Stimulated activated CD8-positive, alpha-beta memory T cell treated with anti-CD3 and anti-CD28 coated beads, Interleukin-15, amount 100 ng/mL, for 24 hours (primary cell): ENCODE measurements around the gene CXCR4.

Experiments
- DNase-seq: peaks from one replicate; pipeline ENCODE4 v3.0.0-alpha.2; 2020; ENCODE audit warnings: low read depth

CXCR4 gene

GRCh38 chr2:136117909-136118818 lies at the start of gene CXCR4:
CXCR4 (minus strand) TSS chr2:136118149; CDS start chr2:136118060, 89 bp downstream.
- DNase-seq = peak; percentile 63

DNA sequence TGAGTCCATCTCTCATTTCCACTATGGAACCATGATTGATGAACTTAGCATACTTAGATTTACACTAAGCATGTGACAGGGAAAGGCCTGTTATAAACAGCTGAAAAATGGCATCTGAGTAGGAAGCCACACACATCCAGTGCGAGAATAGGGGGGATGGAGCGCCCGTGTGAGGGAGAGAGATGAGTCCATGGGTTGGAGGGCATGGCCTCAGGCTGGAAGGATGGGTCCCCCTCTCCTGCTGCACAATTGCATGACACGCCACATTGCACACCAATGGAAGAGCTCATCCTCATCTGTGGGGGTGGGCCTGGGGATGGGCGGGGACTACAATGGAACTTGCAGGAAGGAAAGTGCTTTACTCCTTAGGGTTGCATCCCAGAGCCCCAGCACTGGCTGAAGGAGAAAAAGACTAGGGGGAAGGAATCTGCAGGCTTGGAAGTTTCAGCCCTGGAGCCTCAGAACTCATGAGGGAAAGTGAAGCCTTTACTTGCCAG lies 46.4 kb upstream of the CXCR4 start:
- no peak for DNase-seq

- no peak for DNase-seq
Measured at GRCh38 chr2:136162438-136162837, 44.5 kb upstream of the CXCR4 start.

DNA sequence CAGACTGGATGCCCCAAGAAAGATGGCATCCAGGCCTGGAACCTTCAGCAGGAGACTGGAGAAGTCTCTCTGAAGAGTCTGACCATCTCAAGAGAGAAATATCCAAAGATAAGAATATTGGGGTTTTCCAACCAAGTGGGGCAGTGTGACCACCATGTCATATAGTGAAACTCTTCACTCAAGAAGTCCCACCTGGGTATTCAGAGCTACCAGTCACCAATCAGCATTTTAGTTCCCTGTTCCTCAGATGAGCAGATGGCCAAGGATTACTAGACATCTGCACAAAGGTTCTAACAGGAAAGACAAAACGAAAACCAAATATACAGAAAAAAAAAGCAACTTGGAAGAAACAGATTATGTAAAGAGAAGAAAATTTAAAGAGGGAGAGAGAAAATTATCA lies 38.5 kb upstream of the CXCR4 start:
- no peak for DNase-seq

DNA sequence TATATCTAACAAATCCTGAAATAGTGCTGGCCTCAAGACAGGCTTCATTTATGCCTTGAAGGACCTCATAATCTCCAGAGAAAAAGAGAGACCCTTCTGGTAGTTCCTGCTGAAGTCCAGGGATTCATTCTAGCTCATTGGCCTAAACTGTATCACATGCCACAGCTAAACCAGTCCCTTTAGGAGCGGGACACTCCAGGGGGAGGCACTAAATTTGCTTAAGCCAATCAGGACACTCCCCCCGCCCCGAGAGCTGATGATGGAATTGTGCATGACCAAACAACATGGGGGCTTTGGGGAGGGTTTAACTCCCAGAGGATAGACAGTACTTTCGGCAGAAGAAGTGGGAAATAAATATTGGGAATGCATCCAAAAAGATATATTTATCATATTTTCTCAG lies 36.4 kb upstream of the CXCR4 start:
- no peak for DNase-seq

DNA sequence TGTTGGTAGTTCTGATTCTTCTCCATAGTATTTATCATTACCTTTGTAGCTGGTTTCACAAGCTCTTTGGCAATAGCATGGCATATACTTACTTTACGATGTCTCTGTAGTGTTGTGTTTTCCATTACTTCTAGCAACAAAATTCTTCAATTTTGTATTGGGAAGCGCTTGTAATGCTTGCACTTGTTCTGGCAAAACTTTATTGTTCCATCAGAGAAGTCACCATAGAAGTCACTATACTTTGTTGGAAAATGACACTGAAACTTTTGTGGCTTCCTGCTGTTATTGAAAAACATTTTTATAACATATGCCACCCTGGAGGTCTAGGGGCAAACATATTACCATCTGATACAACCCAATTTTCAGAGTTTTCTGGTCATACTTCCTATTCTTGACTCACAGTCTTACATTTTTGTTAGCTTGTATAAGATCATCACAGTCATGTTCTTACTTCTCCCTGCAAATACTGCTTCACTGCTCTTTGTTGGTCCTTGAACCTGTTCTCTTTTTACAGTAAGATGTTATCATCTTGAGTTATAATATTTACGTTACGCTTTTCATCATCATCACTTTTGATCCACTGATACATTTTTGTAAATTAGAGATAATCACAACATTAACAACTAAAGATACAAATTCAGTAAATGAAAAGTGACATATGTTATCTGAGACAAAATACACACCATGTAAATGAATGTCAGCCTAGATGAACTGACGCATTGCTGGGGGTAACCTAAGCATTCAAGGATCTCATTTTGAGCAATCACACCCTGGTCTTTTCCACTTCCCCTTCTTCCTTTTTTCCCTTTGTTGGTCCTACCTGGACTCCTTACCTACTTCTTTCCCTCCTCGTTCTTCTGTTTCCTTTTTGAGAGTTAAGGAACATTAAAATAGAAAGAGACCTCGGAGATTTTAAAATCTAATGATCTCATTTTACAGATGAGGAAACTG lies 33.3 kb upstream of the CXCR4 start:
- DNase-seq = no peak

DNA sequence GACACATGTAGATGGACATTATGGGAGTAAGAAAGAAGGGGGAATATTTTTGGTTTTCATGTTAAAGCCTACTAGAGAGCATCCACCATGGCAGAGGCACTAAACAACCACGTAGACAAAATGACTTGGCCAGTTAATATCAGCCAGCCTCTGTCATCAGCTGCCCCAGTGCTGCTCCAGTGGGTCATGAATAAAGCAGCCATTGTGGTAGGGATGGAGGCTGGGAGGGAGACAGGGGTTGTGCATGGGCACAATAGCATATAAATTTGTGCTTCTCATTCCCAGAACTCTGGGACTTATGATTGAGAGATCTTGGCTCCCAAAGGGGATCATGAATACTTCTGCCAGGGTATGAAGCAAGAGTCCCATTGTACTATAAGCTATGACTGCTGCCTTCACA lies 31.1 kb upstream of the CXCR4 start:
- DNase-seq = no peak

DNA sequence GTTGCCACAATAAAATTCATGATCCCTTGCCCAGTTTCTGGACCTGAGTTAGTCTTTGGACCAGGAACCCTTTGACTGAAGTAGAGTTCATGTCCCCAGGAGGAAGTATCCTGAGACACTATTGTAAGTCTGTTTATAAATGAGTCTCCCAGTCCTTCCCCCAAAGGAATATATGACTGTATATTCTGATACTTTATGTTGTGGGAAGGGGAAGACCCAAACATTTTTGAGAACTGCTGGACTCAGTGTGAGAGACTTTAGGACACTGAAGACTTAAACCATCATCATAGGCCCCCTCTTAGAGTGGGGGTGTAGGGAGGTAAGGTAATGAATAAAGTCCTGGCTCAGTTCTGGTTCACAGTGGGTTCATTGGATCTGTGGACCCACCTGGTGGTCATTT lies 28.6 kb upstream of the CXCR4 start:
- no peak for DNase-seq

DNA sequence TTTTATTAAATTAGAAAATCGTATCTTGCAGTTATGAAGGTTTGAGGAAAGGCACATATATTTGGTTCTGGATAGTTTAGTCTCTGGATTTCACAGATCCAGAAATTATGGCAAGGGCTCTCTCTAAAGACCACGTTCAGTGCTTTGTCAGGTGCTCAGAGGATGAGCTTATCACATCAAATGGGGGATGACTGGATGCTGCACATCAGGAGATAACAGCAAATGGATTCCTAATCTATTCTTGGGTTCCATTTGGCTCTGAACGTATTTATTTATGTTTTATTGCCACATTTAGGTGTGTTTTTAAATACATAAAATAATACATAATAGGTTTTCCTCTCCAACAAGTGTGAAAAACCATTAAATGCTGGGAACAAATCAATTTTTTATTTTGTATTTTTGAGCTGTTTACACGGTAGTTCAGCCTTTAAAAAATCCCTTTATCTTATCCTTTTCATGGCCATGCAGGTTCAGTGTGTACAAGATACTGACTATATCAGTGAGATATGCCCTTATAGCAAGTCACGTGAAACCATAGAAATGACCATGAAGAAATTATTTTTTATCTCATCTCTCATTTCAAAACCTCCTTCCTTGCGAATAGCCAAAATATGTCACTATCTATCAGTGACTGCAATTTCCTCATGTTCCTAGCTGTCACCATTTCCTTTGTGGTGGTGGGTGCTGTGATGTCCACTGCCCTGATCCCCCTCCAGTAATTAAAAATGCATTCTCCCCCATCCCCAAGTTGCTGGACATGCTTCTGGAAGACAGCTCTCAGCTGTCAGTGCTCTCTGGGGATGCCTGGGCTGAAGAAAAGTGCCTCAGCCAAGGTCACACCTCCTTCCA lies 25.9 kb upstream of the CXCR4 start:
- no peak for DNase-seq

DNA sequence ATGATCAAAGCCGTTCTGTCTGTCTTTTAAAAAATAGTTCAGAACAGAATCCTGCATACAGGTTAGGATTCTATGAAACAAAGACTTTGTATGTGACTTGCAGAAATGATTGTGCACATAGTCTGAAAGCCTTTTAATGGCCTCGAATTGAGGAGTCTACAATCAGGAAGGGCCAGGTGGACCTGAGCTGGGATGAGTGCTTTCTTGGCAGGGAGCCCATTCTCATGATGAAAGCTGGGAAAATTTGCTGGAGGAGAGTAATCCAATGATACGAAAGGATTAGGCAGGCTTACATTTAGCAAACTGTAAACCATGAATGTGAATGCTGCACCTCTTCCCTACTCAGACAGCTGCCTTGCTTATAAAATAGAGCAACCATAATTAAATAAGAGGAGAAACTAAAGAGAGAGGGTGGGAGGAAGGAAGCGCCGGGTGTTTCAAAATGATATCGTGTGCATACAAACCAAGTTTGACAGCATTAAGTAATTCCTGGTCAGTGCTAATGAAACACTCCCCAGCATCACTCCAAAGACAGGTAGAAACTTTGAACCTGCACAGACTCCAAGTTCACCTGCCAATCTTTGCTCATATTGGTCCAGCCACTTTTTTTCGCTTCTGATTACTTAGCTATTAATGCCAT lies 23.7 kb upstream of the CXCR4 start:
- DNase-seq = no peak

DNA sequence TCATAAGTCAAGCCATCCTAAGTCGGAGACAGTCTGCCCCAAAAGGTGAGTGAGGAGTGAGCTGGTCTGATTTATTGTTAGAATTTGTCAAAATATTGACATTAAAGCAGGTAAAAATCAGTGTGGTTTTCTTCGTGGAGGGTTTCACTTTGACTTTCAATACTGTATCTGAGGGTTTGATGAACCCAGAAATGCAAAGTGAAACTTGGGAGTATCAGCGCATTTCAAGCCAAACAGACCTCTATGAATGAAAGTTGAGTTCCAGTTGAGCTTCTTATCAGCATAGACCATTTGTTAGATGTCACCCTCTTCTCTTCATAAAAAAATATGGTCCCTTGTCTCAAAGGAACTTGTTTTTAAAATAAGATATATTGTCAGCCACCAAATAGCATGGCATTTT lies 21.7 kb upstream of the CXCR4 start:
- no peak for DNase-seq

DNA sequence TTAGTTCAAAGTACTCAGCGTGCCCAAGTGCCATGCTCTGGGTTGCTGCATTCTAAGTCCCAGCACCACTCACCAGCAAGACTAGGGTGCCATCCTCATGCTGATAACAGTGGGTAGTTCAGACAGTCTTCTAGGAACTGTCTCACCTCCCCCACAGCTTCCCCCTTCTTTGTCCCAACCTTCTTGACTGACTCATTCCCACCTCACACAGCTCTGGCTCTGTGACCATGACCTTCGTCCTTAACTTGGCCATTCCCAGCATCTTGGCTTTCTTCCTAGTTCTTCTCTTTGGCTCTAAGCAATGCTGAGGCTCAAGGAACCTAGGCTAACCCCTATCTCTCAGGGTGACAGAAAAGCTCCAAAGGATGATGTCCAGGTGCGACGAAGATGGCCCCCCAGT lies 20.0 kb upstream of the CXCR4 start:
- no peak for DNase-seq

DNA sequence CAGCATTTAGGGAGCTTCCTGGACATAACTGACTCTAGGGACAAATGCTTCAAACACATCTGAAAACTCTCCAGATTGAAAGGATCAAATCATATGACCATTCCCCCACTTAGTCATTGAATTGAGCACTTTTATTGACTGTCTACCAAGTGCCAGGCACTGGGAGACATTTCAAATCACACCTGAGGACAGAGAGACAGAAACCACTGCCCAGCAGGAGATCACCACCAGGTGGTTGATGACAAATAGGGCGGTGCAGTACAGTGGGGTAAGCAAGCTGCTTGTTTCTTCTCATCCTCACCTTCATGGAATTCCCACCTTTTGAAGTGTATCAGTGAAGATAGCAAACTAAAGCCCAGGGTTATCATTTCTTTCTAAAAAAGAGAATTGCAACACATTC lies 19.0 kb upstream of the CXCR4 start:
- no peak for DNase-seq

DNA sequence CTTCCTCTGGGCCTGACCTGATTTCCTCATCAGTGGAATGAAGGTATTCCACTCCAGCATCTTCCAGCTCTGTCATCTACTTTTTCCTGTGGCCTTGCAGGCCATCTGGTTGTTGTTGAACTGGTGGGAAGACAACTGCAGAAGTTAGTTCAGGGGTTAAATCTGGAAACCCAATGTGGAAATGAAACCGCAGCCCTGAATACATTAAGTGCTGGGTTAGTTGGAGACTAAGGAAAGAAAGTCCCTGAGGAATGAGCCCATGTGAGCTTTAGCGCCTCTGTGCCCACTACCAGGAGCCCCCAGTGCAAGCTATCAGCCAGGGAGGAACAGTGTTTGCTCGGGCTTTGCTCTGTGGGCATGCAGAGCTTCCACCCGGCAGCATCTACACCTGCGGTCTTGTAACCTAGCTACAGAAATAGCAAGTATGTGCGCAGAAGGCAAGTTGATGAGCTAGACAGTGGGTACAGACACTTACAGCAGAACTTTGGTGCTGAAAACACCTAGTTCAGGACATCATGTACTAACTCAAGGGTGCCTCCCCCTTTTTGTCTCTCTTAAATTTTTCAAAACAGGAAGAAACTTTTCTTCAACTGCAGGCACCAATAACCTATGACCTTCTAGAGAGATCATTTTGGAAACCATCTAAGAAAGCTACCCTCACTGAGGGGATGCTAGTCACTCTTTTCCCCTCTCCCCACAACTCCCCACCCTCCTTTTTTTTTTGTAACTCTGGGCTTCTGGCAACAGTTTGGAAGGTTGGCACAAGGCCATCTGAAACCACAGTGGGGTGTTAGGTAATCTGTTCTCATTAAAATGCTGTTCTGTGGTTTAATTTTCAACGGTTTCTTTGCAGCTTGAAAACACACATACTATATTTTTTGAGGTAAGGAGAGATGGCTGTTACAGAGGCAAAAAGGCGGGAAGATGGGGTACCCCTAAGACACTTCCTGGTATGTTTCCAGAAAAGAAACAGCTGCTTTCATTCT lies 18.3 kb upstream of the CXCR4 start:
- no peak for DNase-seq

- no peak for DNase-seq
Measured at GRCh38 chr2:136135462-136135861, 17.5 kb upstream of the CXCR4 start.

- DNase-seq = no peak
Measured at GRCh38 chr2:136134126-136134525, 16.2 kb upstream of the CXCR4 start.

DNA sequence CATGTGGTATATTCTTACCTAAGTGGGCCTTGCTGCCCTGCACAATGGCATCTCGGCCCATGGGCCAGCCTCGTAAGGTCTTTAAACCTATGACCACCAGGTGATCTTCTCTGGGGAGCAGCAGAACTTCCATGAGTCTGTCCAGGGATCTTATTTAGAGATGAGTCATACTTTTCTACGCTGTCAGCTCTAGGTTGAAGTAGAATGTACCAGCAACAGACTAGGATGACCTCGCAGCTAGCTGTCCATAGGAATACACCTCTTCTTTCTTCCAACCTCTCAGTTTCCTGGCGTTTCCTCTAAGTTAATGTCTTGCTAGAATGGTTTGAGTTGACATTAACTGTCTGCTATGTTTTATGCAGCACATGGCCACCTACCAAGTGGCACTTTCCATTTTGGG lies 15.6 kb upstream of the CXCR4 start:
- DNase-seq = no peak

- no peak for DNase-seq
Measured at GRCh38 chr2:136133176-136133575, 15.2 kb upstream of the CXCR4 start.

- no peak for DNase-seq
Measured at GRCh38 chr2:136132825-136133155, 14.8 kb upstream of the CXCR4 start.
